Fibroblast of the conjunctiva (primary cell): ENCODE data around the gene DOP1B.

Experiments used
- DNase-seq: peaks from one replicate; pipeline ENCODE4 v3.0.0-alpha.2; 2010; ENCODE audit warnings: low read depth

The DOP1B gene

DNA sequence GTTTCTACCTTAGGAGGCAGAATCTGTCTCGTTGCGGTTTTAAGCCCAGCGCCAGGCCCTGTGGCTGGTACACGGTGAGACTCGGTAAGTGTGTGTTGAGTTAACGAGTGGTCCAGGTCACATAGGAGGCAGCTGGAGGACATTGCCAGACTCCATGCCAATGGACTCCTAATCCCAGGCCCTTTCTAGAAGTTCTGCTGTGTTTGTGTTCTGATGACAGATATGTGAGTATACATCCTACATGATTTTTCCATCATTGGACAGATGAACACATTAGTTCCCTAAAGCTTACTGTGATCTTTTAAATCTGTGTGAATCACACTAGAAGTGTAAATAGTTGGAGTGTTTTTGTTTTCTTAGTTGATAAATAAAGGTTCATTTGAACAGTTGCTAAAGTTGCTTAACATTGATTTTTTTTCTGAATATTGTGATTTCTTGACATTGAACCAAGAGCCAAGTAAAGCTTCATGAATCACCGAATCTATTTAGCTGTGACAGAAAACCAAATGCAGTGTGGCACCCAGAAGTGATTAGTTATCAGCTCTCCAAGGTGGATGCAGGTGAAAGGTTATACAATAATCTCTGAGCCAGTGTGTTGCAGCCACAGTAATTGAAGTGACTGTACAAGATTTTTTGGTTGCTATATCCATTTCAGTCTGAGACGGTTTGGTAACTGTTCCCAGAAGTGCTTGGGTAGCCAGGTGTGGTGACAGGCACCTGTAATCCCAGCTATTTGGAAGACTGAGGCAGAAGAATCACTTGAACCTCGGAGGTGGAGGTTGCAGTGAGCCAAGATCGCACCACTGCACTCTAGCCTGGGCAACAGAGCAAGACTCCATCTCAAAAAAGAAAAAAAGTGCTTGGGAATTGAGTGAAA lies 46.3 kb downstream of the DOP1B start:
- DNase-seq = no peak

DNA sequence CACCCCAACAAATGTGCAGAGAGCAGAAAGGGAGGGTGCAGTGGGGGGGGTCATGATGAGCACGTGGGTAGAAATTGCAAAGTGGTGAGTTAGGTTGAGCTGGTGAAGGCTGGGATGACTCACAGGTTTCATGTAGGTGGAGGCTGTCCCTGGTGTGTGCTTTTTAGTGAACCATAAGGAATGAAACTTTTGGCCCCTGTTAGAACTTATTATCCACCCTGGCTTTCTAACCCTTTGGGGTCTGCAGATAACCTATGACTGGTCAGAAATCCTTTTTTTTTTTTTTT lies 46.9 kb downstream of the DOP1B start:
- DNase-seq = peak; percentile 49

DNA sequence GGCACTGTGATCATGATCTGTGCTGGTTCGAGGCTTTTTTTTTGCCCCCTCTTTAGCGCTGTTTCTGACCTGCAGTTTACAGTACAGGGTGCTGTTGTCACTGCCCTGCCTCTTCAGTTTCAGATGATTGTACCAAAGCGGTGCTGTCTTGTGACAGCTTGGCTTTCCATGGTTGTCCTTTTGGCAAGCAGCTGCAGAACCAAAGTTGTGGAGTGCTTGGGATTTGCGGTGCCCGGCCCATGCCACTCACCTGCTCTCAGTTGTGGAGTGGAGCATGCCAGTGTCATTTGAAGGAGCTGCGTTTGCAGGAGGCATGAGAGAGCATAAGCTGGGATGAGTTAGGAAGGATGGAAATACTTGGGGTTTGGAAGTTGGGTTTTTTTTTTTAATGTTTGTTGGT lies 48.4 kb downstream of the DOP1B start:
- DNase-seq = no peak

DNA sequence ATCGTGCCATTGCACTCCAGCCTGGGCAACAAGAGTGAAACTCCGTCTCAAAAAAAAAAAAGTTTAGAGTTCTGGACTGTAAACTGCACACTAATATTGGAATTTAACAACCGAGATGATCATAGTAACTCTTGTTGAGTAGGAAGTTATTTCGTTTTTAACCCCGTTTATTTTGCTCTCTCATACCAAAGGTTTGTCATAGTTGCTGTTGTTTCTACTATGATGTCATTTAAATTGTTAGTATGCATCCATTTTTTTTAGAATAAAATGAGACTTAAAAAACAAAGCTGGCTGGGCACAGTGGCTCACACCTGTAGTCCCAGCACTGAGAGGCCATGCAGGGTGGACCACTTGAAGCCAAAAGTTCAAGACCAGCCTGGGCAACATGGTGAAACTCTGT lies 49.3 kb downstream of the DOP1B start:
- DNase-seq = no peak
